ENCODE results near the gene ACSS2.
"Not testable (repeated sequence)": the region's sequence is repeated elsewhere in the genome, so short reads cannot be mapped to it uniquely, and the experiment has no call there.

Gene ACSS2

DNA sequence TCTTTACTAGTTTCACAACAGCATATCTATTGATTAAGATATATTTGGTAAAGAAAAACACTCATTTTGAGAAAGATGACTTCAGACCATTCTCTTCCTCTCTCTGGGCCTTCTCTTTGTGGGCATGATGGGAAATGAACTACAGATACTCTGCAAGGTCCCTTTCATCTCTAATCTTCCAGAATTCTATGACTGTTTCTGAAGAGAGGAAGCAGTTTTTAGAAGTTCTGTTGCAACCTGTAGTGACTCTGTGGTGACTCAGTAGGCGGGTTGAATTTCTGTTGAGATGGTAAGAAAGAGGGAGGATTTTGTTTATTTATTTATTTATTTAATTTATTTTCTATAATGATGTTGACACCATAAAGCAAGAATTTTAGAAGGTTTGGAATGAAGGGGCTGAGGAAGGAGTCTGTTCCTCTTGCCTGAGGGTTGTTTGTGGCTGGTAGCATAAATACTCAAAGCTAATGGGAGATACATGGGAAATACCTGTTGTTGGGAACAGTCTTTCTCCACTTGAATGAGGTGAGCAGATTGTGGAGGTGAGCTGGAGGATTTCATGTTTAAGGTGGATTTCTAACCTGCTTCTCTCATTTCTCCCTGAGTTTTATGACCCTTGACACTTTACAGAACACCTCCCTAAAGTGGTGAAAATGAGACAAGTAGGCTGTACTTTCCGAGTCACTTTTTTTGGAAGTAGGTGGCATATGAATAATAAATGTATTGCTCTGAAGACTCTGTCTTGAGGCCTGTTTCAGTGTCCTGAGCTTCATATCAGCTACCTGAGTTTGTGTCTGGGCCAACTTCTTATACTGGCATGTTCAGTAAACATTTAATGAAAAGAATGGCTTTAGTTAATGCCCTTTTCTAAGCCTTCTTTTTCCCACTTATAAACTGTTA is 15.0 kb downstream of the ACSS2 start:
- intact Hi-C loops (cut with DNase I; ENCODE audit: low total_unique reads), result no loop called here
- H3K36me3 ChIP-seq, result no peaks in the 10 kb centered on the region
- no peak for DNase-seq
- no peak overlapping the region for H3K27ac ChIP-seq
- no peaks in the 10 kb centered on the region for H3K9me3 ChIP-seq
- H3K27me3 ChIP-seq, result no peaks in the 10 kb centered on the region
- peaks cover 0 to 43% (median 17%) of the 10 kb centered on the region in 4 donors for H3K4me1 ChIP-seq
- TF ChIP-seq, protein P1, sequence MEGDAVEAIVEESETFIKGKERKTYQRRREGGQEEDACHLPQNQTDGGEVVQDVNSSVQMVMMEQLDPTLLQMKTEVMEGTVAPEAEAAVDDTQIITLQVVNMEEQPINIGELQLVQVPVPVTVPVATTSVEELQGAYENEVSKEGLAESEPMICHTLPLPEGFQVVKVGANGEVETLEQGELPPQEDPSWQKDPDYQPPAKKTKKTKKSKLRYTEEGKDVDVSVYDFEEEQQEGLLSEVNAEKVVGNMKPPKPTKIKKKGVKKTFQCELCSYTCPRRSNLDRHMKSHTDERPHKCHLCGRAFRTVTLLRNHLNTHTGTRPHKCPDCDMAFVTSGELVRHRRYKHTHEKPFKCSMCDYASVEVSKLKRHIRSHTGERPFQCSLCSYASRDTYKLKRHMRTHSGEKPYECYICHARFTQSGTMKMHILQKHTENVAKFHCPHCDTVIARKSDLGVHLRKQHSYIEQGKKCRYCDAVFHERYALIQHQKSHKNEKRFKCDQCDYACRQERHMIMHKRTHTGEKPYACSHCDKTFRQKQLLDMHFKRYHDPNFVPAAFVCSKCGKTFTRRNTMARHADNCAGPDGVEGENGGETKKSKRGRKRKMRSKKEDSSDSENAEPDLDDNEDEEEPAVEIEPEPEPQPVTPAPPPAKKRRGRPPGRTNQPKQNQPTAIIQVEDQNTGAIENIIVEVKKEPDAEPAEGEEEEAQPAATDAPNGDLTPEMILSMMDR (IDR thresholded peaks at IDR 0.05), result no peak
- no peak overlapping the region for H3K4me3 ChIP-seq

DNA sequence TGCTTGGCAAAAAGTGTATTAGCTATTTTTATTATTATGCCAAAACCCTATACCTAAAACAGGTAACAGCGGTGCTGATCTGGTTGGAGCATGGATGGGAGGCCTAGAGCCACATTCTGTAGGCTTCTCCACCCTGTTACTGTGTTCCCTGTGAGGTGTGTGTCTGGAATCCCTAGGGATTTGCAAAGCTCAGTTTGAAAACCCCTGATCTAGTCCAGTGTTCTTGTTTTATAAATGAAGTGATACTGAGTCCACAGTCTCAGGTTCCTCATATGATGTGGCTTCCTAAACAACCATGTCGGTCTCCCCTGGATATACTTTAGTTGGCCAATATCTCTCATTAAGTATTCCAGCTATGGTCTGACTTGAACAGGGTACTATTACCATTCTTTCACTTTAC is 16.3 kb downstream of the ACSS2 start:
- Histone ChIP-seq H3K9me3 (no peaks in the 10 kb centered on the region), H3K4me3 (no peak overlapping the region), H3K27ac (no peak overlapping the region), H3K36me3 (no peaks in the 10 kb centered on the region), H3K4me1 (peaks cover 0 to 41% (median 13%) of the 10 kb centered on the region in 4 donors), H3K27me3 (no peaks in the 10 kb centered on the region)
- TF ChIP-seq, protein P1 (IDR thresholded peaks at IDR 0.05), result no peak
- DNase-seq, result no peak
- intact Hi-C loops (cut with DNase I; ENCODE audit: low total_unique reads), result no loop called here

DNA sequence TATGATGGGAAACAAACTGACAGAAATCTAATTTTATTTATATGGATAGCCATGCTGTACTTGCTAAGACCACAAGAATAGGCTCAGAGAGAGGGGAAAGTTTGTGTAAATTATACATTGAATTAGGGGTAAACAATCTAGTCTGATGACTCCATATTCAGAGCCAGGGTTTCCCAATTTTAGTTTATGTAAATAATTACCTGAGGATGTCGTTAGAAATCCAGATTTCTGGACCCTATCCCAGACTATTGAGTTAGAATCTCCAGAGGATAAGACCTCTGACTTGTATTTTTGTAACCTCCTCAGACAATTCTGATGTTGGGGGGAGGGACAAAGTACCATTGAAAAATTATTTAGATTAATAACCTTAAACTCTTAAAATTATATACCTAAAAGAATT is 18.3 kb downstream of the ACSS2 start:
- H3K4me1 ChIP-seq, result peaks cover 0 to 34% (median 13%) of the 10 kb centered on the region in 4 donors
- no peak overlapping the region for H3K27ac ChIP-seq
- no peak overlapping the region for H3K4me3 ChIP-seq
- H3K9me3 ChIP-seq, result no peaks in the 10 kb centered on the region
- H3K27me3 ChIP-seq, result no peaks in the 10 kb centered on the region
- intact Hi-C loops (cut with DNase I; ENCODE audit: low total_unique reads), result no loop called here
- no peak for DNase-seq
- TF ChIP-seq, protein P1 (IDR thresholded peaks at IDR 0.05), result no peak
- no peaks in the 10 kb centered on the region for H3K36me3 ChIP-seq

DNA sequence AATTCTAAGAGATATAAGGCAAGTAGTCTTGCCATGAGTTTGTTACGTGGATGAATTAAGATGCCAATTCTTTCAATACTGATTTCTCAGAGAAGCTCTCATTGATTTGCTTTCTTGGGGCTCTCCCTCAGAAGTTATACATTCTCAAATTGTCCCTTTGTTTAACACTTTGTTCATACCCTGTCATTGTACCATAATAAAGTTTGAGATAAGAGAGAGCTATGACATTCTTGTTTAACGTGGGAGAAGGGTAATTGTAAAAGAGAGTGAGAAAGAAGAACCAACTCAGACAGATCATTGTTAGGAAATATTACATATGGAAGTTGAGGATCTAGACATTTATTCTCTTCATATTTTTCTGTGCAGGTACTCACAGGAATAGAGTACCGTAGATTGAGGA is 19.1 kb downstream of the ACSS2 start:
- no peak overlapping the region for H3K4me3 ChIP-seq
- intact Hi-C loops (cut with DNase I; ENCODE audit: low total_unique reads), result no loop called here
- TF ChIP-seq, protein P1 (IDR thresholded peaks at IDR 0.05), result no peak
- no peaks in the 10 kb centered on the region for H3K27me3 ChIP-seq
- peaks cover 0 to 41% (median 13%) of the 10 kb centered on the region in 4 donors for H3K4me1 ChIP-seq
- H3K36me3 ChIP-seq, result no peaks in the 10 kb centered on the region
- H3K9me3 ChIP-seq, result no peaks in the 10 kb centered on the region
- H3K27ac ChIP-seq, result no peak overlapping the region
- DNase-seq, result no peak

DNA sequence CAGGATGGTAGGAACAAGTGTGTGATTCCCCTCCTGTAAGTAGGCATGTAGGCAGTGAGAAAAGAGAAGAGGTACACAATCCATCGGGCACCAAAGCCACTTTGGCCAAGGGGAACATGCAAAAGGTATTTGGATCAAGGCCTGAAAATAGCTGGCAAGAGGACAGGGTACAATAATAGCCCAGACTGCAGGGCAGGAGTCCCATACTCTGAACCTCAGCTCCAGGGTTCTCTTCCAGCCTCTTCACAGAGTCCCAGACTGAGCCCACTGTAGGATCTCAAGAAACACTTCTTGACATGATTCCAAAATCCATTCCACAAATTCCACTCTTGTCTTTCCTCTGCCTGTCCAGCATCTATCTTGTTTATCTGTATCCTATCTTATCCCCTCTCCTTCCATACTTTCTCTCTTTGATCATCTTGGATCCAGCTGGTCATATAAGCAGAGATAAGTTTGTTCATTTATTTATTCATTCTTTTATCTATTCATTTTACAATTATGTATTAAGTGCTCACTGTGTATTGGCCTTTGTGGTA is 19.7 kb downstream of the ACSS2 start:
- TF ChIP-seq, protein P1 (IDR thresholded peaks at IDR 0.05), result no peak
- Histone ChIP-seq H3K27me3 (no peaks in the 10 kb centered on the region), H3K4me1 (peaks cover 0 to 40% (median 13%) of the 10 kb centered on the region in 4 donors), H3K9me3 (no peaks in the 10 kb centered on the region), H3K4me3 (no peak overlapping the region), H3K27ac (peak overlapping the region in 1 of 2 donors; percentile 13), H3K36me3 (no peaks in the 10 kb centered on the region)
- intact Hi-C loops (cut with DNase I; ENCODE audit: low total_unique reads), result no loop called here
- no peak for DNase-seq

DNA sequence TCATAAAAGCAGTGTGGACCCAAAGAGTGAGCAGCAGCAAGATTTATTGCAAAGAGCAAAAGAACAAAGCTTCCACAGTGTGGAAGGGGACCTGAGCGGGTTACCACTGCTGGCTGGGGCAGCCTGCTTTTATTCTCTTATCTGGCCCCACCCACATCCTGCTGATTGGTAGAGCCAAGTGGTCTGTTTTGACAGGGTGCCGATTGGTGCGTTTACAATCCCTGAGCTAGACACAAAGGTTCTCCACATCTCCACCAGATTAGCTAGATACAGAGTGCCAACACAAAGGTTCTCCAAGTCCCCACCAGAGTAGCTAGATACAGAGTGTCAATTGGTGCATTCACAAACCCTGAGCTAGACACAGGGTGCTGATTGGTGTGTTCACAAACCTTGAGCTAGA is 21.7 kb downstream of the ACSS2 start:
- peaks cover 0 to 31% (median 13%) of the 10 kb centered on the region in 4 donors for H3K4me1 ChIP-seq
- H3K27ac ChIP-seq; H3K4me3 ChIP-seq; intact Hi-C loops (cut with DNase I; ENCODE audit: low total_unique reads); H3K27me3 ChIP-seq; H3K9me3 ChIP-seq; DNase-seq; H3K36me3 ChIP-seq: not testable (repeated sequence)

DNA sequence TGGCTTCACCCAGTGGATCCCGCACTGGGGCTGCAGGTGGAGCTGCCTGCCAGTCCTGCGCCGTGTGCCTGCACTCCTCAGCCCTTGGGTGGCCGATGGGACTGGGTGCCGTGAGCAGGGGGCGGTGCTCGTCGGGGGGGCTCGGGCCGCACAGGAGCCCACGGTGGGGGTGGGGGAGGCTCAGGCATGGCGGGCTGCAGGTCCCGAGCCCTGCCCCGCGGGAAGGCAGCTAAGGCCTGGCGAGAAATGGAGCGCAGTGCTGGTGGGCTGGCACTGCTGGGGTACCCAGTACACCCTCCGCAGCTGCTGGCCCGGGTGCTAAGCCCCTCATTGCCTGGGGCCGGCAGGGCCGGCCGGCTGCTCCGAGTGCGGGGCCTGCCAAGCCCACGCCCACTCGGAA is 22.3 kb downstream of the ACSS2 start:
- H3K27me3 ChIP-seq; intact Hi-C loops (cut with DNase I; ENCODE audit: low total_unique reads); H3K4me3 ChIP-seq; H3K36me3 ChIP-seq; H3K27ac ChIP-seq; DNase-seq; H3K9me3 ChIP-seq: not testable (repeated sequence)
- peaks cover 0 to 34% (median 13%) of the 10 kb centered on the region in 4 donors for H3K4me1 ChIP-seq

Measured in tibial artery (tissue), 4 donors.